Nephron progenitor cell (in vitro differentiated cells): ENCODE data around the gene RNF8.
"Not testable (repeated sequence)": the region's sequence is repeated elsewhere in the genome, so short reads cannot be mapped to it uniquely, and the experiment has no call there.

Experiments
- DNase-seq: peaks from one replicate; pipeline ENCODE4 v3.0.0; 2021
- H3K27ac Mint-ChIP-seq: 2 replicates; pipeline ENCODE4 v1.8.0; 2021; ENCODE audit warnings: mild to moderate bottlenecking, moderate library complexity, mixed read lengths
- H3K27me3 Mint-ChIP-seq: 2 replicates; pipeline ENCODE4 v1.8.0; 2021; ENCODE audit warnings: mild to moderate bottlenecking, low read depth, mixed read lengths; ENCODE audit not compliant: poor library complexity
- H3K36me3 Mint-ChIP-seq: 2 replicates; pipeline ENCODE4 v1.8.0; 2021; ENCODE audit warnings: low read depth, mixed read lengths
- H3K4me1 Mint-ChIP-seq: 2 replicates; pipeline ENCODE4 v1.8.0; 2021; ENCODE audit warnings: mixed read lengths
- H3K4me3 Mint-ChIP-seq: 2 replicates; pipeline ENCODE4 v1.8.0; 2021; ENCODE audit warnings: mild to moderate bottlenecking, moderate library complexity, mixed read lengths
- H3K9me3 Mint-ChIP-seq: 2 replicates; pipeline ENCODE4 v1.8.0; 2021; ENCODE audit warnings: mild to moderate bottlenecking, moderate library complexity, mixed read lengths
- CTCF ChIP-seq: fragments of 200-600 bp; sonication (generic); IDR thresholded peaks from 2 replicates; pipeline ENCODE4 v1.5.0; 2021; ENCODE audit warnings: antibody characterized with exemption

Gene RNF8

GRCh38 chr6:37399795-37400490, 46.2 kb downstream of the RNF8 start:
- Mint-ChIP-seq H3K4me1 (no peaks in the 10 kb centered on the region), H3K4me3 (no peak overlapping the region), H3K27me3 (peaks cover 50% of the 10 kb centered on the region), H3K36me3 (peaks cover 4% of the 10 kb centered on the region), H3K9me3 (no peaks in the 10 kb centered on the region), H3K27ac (no peak overlapping the region)
- no peak for DNase-seq
- TF ChIP-seq CTCF: no peak

GRCh38 chr6:37401658-37402057, 47.9 kb downstream of the RNF8 start:
- H3K27me3 Mint-ChIP-seq: peaks cover 62% of the 10 kb centered on the region
- not testable (repeated sequence) for H3K36me3 Mint-ChIP-seq, H3K4me3 Mint-ChIP-seq, H3K4me1 Mint-ChIP-seq, H3K27ac Mint-ChIP-seq, H3K9me3 Mint-ChIP-seq, DNase-seq

- peaks cover 65% of the 10 kb centered on the region for H3K27me3 Mint-ChIP-seq
- no peak for DNase-seq
Measured at GRCh38 chr6:37406726-37407341, 53.1 kb downstream of the RNF8 start.

GRCh38 chr6:37407948-37408347, 54.2 kb downstream of the RNF8 start:
- Mint-ChIP-seq H3K27ac (no peak overlapping the region), H3K36me3 (no peaks in the 10 kb centered on the region)

More at GRCh38 chr6:37406726-37407341, 53.1 kb downstream of the RNF8 start:
- H3K9me3 Mint-ChIP-seq: peaks cover 5% of the 10 kb centered on the region
- no peak overlapping the region for H3K27ac Mint-ChIP-seq
- no peaks in the 10 kb centered on the region for H3K4me1 Mint-ChIP-seq
- no peak for TF ChIP-seq CTCF
- H3K4me3 Mint-ChIP-seq: no peak overlapping the region
- no peaks in the 10 kb centered on the region for H3K36me3 Mint-ChIP-seq

GRCh38 chr6:37409501-37409900, 55.7 kb downstream of the RNF8 start:
- no peak for DNase-seq
- Mint-ChIP-seq H3K4me1 (no peaks in the 10 kb centered on the region), H3K27ac (no peak overlapping the region), H3K9me3 (peaks cover 5% of the 10 kb centered on the region), H3K4me3 (no peak overlapping the region), H3K27me3 (peaks cover 57% of the 10 kb centered on the region), H3K36me3 (no peaks in the 10 kb centered on the region)
- TF ChIP-seq CTCF: no peak

More at GRCh38 chr6:37407948-37408347, 54.2 kb downstream of the RNF8 start:
- H3K4me3 Mint-ChIP-seq: no peak overlapping the region
- TF ChIP-seq CTCF: no peak
- no peak for DNase-seq
- peaks cover 63% of the 10 kb centered on the region for H3K27me3 Mint-ChIP-seq
- H3K4me1 Mint-ChIP-seq: no peaks in the 10 kb centered on the region
- peaks cover 5% of the 10 kb centered on the region for H3K9me3 Mint-ChIP-seq

GRCh38 chr6:37417393-37417792, 63.6 kb downstream of the RNF8 start:
- H3K4me3 Mint-ChIP-seq: no peak overlapping the region
- peaks cover 21% of the 10 kb centered on the region for H3K27me3 Mint-ChIP-seq
- H3K36me3 Mint-ChIP-seq: no peaks in the 10 kb centered on the region
- no peak overlapping the region for H3K27ac Mint-ChIP-seq
- H3K9me3 Mint-ChIP-seq: peaks cover 25% of the 10 kb centered on the region
- no peak for TF ChIP-seq CTCF
- DNase-seq: no peak
- H3K4me1 Mint-ChIP-seq: no peaks in the 10 kb centered on the region
